HepG2 (cell line): Measurements from ENCODE around the gene TMED9. TPM values are rescaled to one million over a fixed set of nuclear protein-coding genes. Genes with fewer than 3 reads are reported as not detected.

ENCODE experiments used
- ATAC-seq: fragments of 200-7000 bp; cut with Tn5 transposase; 3 replicates; pipeline ENCODE4 v1.9.1; 2020; ENCODE audit warnings: mild to moderate bottlenecking, moderate library complexity
- BruUV-seq: library from RNA; stranded (reverse); fragments of 400-500 nt; replicated peaks from 2 replicates; lab custom pipeline; 2021; lab: Mats Ljungman, UMichigan
- CTCF ChIA-PET: fragments of 300-600 bp; formaldehyde crosslinking; extraction: SDS; loops from one replicate; lab custom pipeline; 2021; ENCODE audit warnings: low total read pairs, inconsistent platforms, low intra/inter-chr PET ratio; lab: Yijun Ruan, JAX
- POLR2A ChIA-PET: fragments of 350-600 bp; sonication (Branson Sonifier 250); formaldehyde crosslinking; loops from one replicate; lab custom pipeline; 2020; ENCODE audit warnings: antibody characterized with exemption, inconsistent platforms; lab: Yijun Ruan, JAX
- DNase-seq: peaks from one replicate; pipeline ENCODE4 v3.0.0-alpha.2; 2015; ENCODE audit warnings: low spot score
- FAIRE-seq: peaks from 3 replicates; lab custom pipeline; 2011; peaks lifted over from hg19 to GRCh38; lab: Jason Lieb, UNC
- H2AFZ ChIP-seq: one replicate; pipeline ENCODE4 v1.6.1; 2011; ENCODE audit warnings: low read length, inconsistent platforms
- H3K27ac ChIP-seq: fragments of 300-600 bp; 3 replicates; pipeline ENCODE4 v1.8.0; 2011; ENCODE audit warnings: mixed run types, mild to moderate bottlenecking, mixed read lengths, low read length, inconsistent platforms; ENCODE audit not compliant: insufficient read depth; ENCODE audit errors: extremely low read length
- H3K27me3 ChIP-seq, 2 experiments: fragments of 200-600 bp in 1 of 2; 2 replicates in 1 of 2; 3 replicates in 1 of 2; pipeline versions ENCODE4 v1.6.0 to v1.8.0; 2011; ENCODE audit warnings: low read length in 2 of 2, mild to moderate bottlenecking in 2 of 2, moderate library complexity in 2 of 2, inconsistent platforms in 1 of 2; ENCODE audit not compliant: insufficient read depth in 2 of 2, control insufficient read depth in 1 of 2
- H3K36me3 ChIP-seq, 2 experiments: fragments of 200-600 bp in 1 of 2; replicated peaks in 1 of 2; 2 replicates in 1 of 2; 3 replicates in 1 of 2; pipeline versions ENCODE4 v1.5.1 to v1.8.0; 2011; ENCODE audit warnings: low read length in 2 of 2, inconsistent platforms in 1 of 2; ENCODE audit not compliant: insufficient read depth in 2 of 2, control insufficient read depth in 1 of 2
- H3K4me1 ChIP-seq: 2 replicates; pipeline ENCODE4 v1.5.1; 2012; ENCODE audit warnings: low read length, inconsistent platforms; ENCODE audit not compliant: insufficient read depth
- H3K4me2 ChIP-seq: 2 replicates; pipeline ENCODE4 v1.6.0; 2011; ENCODE audit warnings: low read depth, low read length, inconsistent platforms
- H3K4me3 ChIP-seq, 3 experiments: fragments of 200-600 bp in 1 of 3; sonication (generic), shearing (Covaris generic) in 1 of 3; replicated peaks in 1 of 3; 2 replicates each; pipeline ENCODE4 v1.5.1; 2011 to 2016; ENCODE audit warnings: low read length in 3 of 3, inconsistent platforms in 2 of 3, low read depth in 2 of 3, mild to moderate bottlenecking in 2 of 3, control low read depth in 1 of 3, mixed read lengths in 1 of 3; ENCODE audit not compliant: insufficient read depth in 1 of 3
- H3K79me2 ChIP-seq: one replicate; pipeline ENCODE4 v1.6.1; 2011; ENCODE audit warnings: low read length, inconsistent platforms; ENCODE audit not compliant: insufficient read depth
- H3K9ac ChIP-seq: 2 replicates; pipeline ENCODE4 v1.6.0; 2011; ENCODE audit warnings: mild to moderate bottlenecking, low read depth, low read length, inconsistent platforms; ENCODE audit not compliant: insufficient read depth
- H3K9me3 ChIP-seq: 2 replicates; pipeline ENCODE4 v1.5.1; 2012; ENCODE audit warnings: mild to moderate bottlenecking, low read length
- H4K20me1 ChIP-seq: 2 replicates; pipeline ENCODE4 v1.6.0; 2011; ENCODE audit warnings: inconsistent platforms, mild to moderate bottlenecking, low read length, moderate library complexity; ENCODE audit not compliant: insufficient read depth
- ATF7 ChIP-seq, 2 experiments: fragments of 450-650 bp in 1 of 2; sonication (generic) in 1 of 2; formaldehyde crosslinking in 1 of 2; IDR thresholded peaks; 2 replicates each; pipeline versions ENCODE4 v1.4.0 to v1.6.1; 2016 to 2020; ENCODE audit warnings: antibody characterized with exemption in 1 of 2, mild to moderate bottlenecking in 1 of 2, missing genetic modification reagents in 1 of 2
- MATR3 ChIP-seq: sonication (generic); formaldehyde crosslinking; IDR thresholded peaks from 2 replicates; pipeline ENCODE4 v1.4.0; 2020; ENCODE audit warnings: missing genetic modification reagents
- MEIS2 ChIP-seq: sonication (generic); formaldehyde crosslinking; IDR thresholded peaks from 2 replicates; pipeline ENCODE4 v1.9.0; 2021; ENCODE audit warnings: mild to moderate bottlenecking, missing genetic modification reagents
- POLR2A ChIP-seq, 2 experiments: IDR thresholded peaks; 2 replicates each; pipeline ENCODE4 v1.6.1; 2011; ENCODE audit warnings: low read depth in 2 of 2, low read length in 2 of 2, mild to moderate bottlenecking in 1 of 2, moderate library complexity in 1 of 2; ENCODE audit not compliant: insufficient read depth in 1 of 2
- POLR2G ChIP-seq: fragments of 200-400 bp; formaldehyde crosslinking; IDR thresholded peaks from 2 replicates; pipeline ENCODE4 v1.6.1; 2018; ENCODE audit warnings: mild to moderate bottlenecking, low read depth, low read length, moderate library complexity
- ZNF282 ChIP-seq: fragments of 450-650 bp; IDR thresholded peaks from 2 replicates; pipeline ENCODE4 v1.6.1; 2018; ENCODE audit not compliant: partially characterized antibody
- ZNF407 ChIP-seq: sonication (generic); formaldehyde crosslinking; IDR thresholded peaks from one replicate; pipeline ENCODE4 v1.5.1; 2020; ENCODE audit warnings: mild to moderate bottlenecking, missing genetic modification reagents; ENCODE audit errors: not compliant biosample characterization
- WGBS: methylation state at CpG from one replicate; pipeline ENCODE4 v1.1.6; 2017; ENCODE audit warnings: low lambda C conversion rate; 5-methylcytosine and 5-hydroxymethylcytosine counted together
- in situ Hi-C: cut with HindIII; loops from 2 replicates; pipeline ENCODE4 v1.10.0; 2017; ENCODE audit warnings: low pct_unique_long_range_greater_than_20kb; ENCODE audit not compliant: extremely low pct_ligation_motif_present
- intact Hi-C: fragments of 100-400 bp; cut with micrococcal nuclease; formaldehyde crosslinking; loops from one replicate; pipeline ENCODE4 v1.10.0; 2022; ENCODE audit not compliant: unreplicated experiment
- polyA plus RNA-seq, 8 experiments: library from polyadenylated mRNA; depleted of rRNA in 3 of 8; stranded (reverse) in 7 of 8; unstranded in 1 of 8; fragments of >200 nt; fragmentation: Illumina TruSeq in 4 of 8; extraction: Trizol in 4 of 8; gene quantifications; 2 replicates each; pipeline versions ENCODE4 v1.2.1 to v1.2.3, GENCODE V29; 2011 to 2016; ENCODE audit warnings: low read depth in 4 of 8, missing spikeins in 1 of 8, mixed read lengths in 1 of 8; ENCODE audit not compliant: insufficient read depth in 1 of 8
- total RNA-seq, 5 experiments: library from RNA; depleted of rRNA; stranded (reverse); fragments of >200 nt; fragmentation: Illumina TruSeq; extraction: Trizol; gene quantifications; 2 replicates each; pipeline ENCODE4 v1.2.3, GENCODE V29; 2016; ENCODE audit warnings: low read depth in 1 of 5

TMED9 gene
- total and polyA plus RNA-seq, 2 of the 13 experiments (the other 11 are each of a cell fraction or from before 2014, with no cell fraction given): 161 to 350 TPM

- 98% methylated on average over 2 of the region's 2 CpGs for WGBS
- ATAC-seq (no peak), DNase-seq (no peak), FAIRE-seq (no peak)
- H2AFZ ChIP-seq: no peak overlapping the region
- H4K20me1 ChIP-seq: no peaks in the 10 kb centered on the region
- BruUV-seq: no TSS peak
- no peaks in the 10 kb centered on the region; a peak in 1 of 5 replicates for H3K27me3 ChIP-seq
- H3K9me3 ChIP-seq: no peaks in the 10 kb centered on the region
- no peak overlapping the region for H3K4me3 ChIP-seq
- H3K79me2 ChIP-seq: peaks cover 25% of the 10 kb centered on the region
- H3K9ac ChIP-seq: no peak overlapping the region
- in situ Hi-C loops (no loop called here), intact Hi-C loops (no loop called here)
- no peak overlapping the region for H3K27ac ChIP-seq
- ChIA-PET POLR2A (no interaction called here), CTCF (no interaction called here)
- H3K4me2 ChIP-seq: no peak overlapping the region
- TF ChIP-seq ATF7 (IDR thresholded peaks at IDR 0.05) (0 out of 2 replicates have a peak, but pooled peaks have one; percentile 17), ATF7 (CRISPR knock-in tag; IDR thresholded peaks at IDR 0.05) (no peak), MEIS2 (no peak), POLR2A (IDR thresholded peaks at IDR 0.05; ENCODE audit: insufficient read depth in 1 of 2, low read depth in 2 of 2, low read length in 2 of 2) (0 out of 4 replicates have a peak, but pooled peaks of 1 of the 2 experiments have one; percentile 14), ZNF282 (no peak), MATR3 (no peak)
- H3K36me3 ChIP-seq: peaks cover 24 to 34% of the 10 kb centered on the region in 2 experiments
- H3K4me1 ChIP-seq: peaks cover 39% of the 10 kb centered on the region
Observed at GRCh38 chr5:177596775-177597238, 4.8 kb downstream of the TMED9 start.

GRCh38 chr5:177598477-177598876, 6.5 kb downstream of the TMED9 start:
- no peaks in the 10 kb centered on the region for H3K27me3 ChIP-seq
- DNase-seq: no peak
- H2AFZ ChIP-seq: no peak overlapping the region
- H3K4me3 ChIP-seq: no peak overlapping the region
- 39% methylated on average over 5 of the region's 5 CpGs for WGBS
- FAIRE-seq: no peak
- peak overlapping the region; percentile 87 for H3K4me2 ChIP-seq
- no peak overlapping the region for H3K9ac ChIP-seq
- no peak for ATAC-seq
- TF ChIP-seq ZNF407 (CRISPR knock-in tag) (no peak), POLR2G (peak; percentile 35; the same call in 1 of the 2 replicates)
- TF ChIP-seq, all 625 proteins: peak for 1
- Histone ChIP-seq H3K27ac (no peak overlapping the region), H3K4me1 (peaks cover 34% of the 10 kb centered on the region), H4K20me1 (no peaks in the 10 kb centered on the region), H3K36me3 (peaks cover 21 to 32% of the 10 kb centered on the region in 2 experiments), H3K79me2 (peaks cover 11% of the 10 kb centered on the region), H3K9me3 (no peaks in the 10 kb centered on the region)
- POLR2A ChIA-PET: no interaction called here
- CTCF ChIA-PET: no interaction called here
- in situ Hi-C loops: no loop called here
- BruUV-seq: no TSS peak
- intact Hi-C loops: no loop called here
